ENCODE data around the gene NTM. TPM values are rescaled to one million over a fixed set of nuclear protein-coding genes. Genes with fewer than 3 reads are reported as not detected.

The NTM gene
- total RNA-seq, 4 donors from 2014 or later, result 1.4 to 2.8 (median 1.7) TPM

DNA sequence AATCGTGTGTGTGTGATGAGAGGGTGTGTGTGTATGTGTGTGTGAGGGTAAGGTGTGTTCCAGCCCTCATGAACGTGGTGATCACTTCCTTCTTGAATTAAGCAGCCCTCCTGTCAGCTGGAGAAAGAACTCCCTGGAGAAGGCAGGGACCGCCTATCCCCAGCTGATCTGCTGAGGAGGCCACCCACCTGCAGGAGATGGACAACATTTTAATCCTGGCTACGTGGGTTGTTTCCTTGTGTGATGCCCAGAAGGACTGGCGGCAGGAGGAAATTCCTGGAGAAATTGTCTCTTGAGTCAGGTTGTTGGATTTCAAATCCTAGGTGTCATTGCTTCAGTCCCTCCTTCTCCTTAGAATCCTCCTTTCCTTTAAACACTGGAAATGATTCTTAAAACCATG, 878.8 kb downstream of the NTM start:
- Histone ChIP-seq H3K36me3 (no peaks in the 10 kb centered on the region), H3K4me3 (no peak overlapping the region), H3K4me1 (no peaks in the 10 kb centered on the region), H3K27me3 (no peaks in the 10 kb centered on the region), H3K9me3 (no peaks in the 10 kb centered on the region), H3K27ac (no peak overlapping the region)
- DNase-seq, result no peak
- TF ChIP-seq, protein P1, sequence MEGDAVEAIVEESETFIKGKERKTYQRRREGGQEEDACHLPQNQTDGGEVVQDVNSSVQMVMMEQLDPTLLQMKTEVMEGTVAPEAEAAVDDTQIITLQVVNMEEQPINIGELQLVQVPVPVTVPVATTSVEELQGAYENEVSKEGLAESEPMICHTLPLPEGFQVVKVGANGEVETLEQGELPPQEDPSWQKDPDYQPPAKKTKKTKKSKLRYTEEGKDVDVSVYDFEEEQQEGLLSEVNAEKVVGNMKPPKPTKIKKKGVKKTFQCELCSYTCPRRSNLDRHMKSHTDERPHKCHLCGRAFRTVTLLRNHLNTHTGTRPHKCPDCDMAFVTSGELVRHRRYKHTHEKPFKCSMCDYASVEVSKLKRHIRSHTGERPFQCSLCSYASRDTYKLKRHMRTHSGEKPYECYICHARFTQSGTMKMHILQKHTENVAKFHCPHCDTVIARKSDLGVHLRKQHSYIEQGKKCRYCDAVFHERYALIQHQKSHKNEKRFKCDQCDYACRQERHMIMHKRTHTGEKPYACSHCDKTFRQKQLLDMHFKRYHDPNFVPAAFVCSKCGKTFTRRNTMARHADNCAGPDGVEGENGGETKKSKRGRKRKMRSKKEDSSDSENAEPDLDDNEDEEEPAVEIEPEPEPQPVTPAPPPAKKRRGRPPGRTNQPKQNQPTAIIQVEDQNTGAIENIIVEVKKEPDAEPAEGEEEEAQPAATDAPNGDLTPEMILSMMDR (IDR thresholded peaks at IDR 0.05), result no peak
- TF ChIP-seq POLR2A (IDR thresholded peaks at IDR 0.05), result no peak

DNA sequence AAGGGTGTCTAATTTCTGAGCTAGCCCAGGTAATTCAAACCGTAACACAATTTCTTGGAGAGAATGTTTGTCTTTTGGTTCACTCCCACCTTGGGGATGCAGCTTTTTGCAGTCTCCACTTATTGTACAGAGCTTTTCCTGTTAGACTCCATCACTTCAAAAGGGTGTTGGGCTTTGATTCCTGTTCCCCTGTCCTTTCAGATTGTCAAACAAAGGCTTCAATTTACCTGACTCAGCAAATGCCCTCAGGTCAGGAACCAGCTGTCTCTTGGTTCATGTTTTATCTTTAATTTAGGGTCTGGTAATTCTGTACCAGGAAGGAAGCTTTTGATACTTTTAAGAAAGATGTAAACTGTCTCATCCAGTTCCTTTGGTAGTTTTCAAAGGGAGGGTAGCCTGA, 880.6 kb downstream of the NTM start:
- no peaks in the 10 kb centered on the region for H3K9me3 ChIP-seq
- H3K36me3 ChIP-seq, result no peaks in the 10 kb centered on the region
- H3K27me3 ChIP-seq, result no peaks in the 10 kb centered on the region
- H3K4me3 ChIP-seq, result no peak overlapping the region
- no peak for DNase-seq
- H3K27ac ChIP-seq, result no peak overlapping the region
- no peaks in the 10 kb centered on the region for H3K4me1 ChIP-seq
- no peak for TF ChIP-seq POLR2A (IDR thresholded peaks at IDR 0.05)
- TF ChIP-seq, protein P1 (IDR thresholded peaks at IDR 0.05), result no peak

DNA sequence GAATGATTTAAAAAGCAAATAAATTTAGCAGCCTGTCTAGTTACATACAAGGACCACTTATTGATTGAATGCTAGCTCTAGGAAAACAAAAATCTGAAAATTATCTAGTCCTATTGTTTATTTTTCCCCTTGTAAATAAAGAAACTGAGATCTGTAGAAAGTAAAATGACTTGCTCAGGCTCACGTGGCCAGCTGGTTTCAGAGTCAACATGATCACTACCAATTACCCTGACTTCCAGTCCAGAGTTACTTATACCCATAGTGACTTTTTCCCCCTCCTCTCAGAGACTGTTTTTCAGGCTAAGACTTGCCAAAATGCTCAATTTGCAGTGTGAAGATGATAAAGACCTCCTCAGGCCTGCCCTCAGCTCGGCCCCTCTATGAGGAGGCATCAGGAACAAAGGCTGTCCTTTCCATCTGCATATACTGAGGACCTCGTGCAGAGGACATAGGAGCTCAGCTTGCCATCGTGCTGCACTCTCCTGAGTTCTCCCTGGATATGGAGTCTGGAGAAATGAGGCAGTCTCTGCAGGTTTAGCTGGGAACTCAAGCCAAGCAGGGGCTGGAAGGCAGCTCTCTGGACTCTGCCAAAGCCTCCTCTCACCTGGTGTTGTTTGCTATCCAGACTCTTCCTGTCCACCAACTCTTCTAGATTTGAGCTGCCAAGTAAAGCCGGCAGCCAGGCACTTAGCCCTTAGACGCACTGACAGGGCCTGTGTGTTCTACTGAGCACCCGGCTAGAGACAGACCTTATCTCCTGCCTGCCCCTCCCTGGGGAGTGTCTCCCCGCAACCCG, 883.3 kb downstream of the NTM start:
- TF ChIP-seq, protein P1 (IDR thresholded peaks at IDR 0.05), result no peak
- no peak for TF ChIP-seq POLR2A (IDR thresholded peaks at IDR 0.05)
- Histone ChIP-seq H3K4me1 (no peaks in the 10 kb centered on the region), H3K9me3 (no peaks in the 10 kb centered on the region), H3K27me3 (no peaks in the 10 kb centered on the region), H3K36me3 (no peaks in the 10 kb centered on the region), H3K27ac (no peak overlapping the region), H3K4me3 (no peak overlapping the region)
- DNase-seq, result no peak

DNA sequence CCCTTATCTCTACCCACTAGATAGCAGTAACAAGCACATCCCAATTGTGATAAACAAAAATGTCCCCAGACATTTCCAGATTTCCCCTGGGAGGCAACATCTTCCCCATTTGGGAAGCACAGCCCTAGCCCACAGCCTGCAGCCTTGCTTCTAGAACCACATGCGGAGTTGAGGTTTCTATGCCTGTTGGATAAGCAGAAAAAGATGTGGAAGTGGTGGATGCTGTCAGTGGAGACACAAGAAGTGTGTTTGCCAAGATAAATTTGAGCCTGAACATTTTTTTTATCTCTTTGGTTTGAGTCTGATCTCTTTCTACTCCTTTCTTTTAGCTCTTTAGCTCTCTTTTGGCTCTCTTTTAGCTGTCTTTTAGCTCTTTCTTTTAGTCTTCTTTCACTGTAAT, 884.5 kb downstream of the NTM start:
- H3K27ac ChIP-seq, result no peak overlapping the region
- H3K9me3 ChIP-seq, result no peaks in the 10 kb centered on the region
- no peak overlapping the region for H3K4me3 ChIP-seq
- H3K4me1 ChIP-seq, result no peaks in the 10 kb centered on the region
- no peak for TF ChIP-seq POLR2A (IDR thresholded peaks at IDR 0.05)
- TF ChIP-seq, protein P1 (IDR thresholded peaks at IDR 0.05), result no peak
- no peaks in the 10 kb centered on the region for H3K36me3 ChIP-seq
- no peaks in the 10 kb centered on the region for H3K27me3 ChIP-seq
- DNase-seq, result no peak

DNA sequence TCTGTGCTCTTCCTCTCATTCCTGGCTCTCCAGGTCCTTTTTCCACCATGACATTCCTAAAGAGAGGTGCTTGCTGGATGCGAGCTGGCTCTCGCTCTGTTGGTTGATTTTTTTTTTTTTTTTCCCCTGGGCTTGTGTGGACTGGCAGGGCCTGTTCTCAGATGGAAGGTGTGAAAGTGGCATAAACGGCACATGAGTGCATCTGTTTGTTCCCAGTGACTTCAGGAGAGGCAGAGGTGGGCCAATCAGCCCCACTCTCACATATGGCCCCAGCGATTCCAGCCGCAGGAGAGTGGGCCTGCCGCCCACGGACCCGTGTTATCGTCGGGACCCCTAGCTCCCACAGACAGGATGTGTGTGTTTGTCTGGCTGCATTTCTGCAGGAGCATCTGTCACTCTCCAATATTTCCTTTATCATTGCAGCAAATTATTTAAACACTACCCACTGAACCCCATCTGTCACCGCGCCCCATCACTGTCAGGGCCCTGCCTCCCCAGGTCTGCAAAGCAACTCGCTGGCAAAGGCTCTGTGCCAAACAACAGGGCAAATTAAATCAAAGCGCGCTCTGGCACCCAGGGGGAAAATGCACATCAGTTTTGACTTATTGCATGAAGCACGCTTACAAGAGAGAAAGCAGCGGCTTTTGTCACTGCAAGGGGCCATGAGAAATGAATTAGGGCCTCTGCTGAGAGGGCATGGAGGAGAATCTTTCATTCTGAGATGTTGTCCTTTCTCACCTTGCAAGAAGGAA, 886.3 kb downstream of the NTM start:
- Histone ChIP-seq H3K27me3 (no peaks in the 10 kb centered on the region), H3K36me3 (no peaks in the 10 kb centered on the region), H3K27ac (no peak overlapping the region), H3K4me1 (no peaks in the 10 kb centered on the region), H3K4me3 (no peak overlapping the region), H3K9me3 (no peaks in the 10 kb centered on the region)
- DNase-seq, result no peak
- TF ChIP-seq, protein P1 (IDR thresholded peaks at IDR 0.05), result no peak
- no peak for TF ChIP-seq POLR2A (IDR thresholded peaks at IDR 0.05)

Measured in Peyer's patch (tissue), 4 donors.